ENCODE results near the gene ELOVL7.
"Not testable (repeated sequence)": the region's sequence is repeated elsewhere in the genome, so short reads cannot be mapped to it uniquely, and the experiment has no call there.

Gene ELOVL7

DNA sequence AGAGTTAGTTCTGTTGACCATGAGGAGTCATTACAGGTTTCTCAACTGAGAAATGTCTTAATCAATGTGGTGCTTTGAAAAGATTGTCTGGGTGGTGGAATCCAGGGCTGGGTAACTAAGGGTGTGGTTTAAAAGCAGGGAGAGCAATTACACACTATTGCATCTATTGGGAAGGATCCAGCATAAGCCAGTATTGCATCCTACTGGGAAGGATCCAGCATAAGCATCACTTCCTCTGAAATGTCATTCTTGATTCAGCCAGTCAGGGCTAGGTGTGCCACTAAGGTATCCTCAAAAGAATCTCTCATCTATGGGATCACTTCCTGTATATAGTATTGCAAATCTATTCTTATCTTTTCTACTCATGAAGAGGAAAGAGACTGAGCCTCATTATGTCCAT lies 38.6 kb downstream of the ELOVL7 start:
- no peak overlapping the region for H3K27ac ChIP-seq
- no peaks in the 10 kb centered on the region for H3K4me1 ChIP-seq (ENCODE audit: control insufficient read depth in 1 of 2, insufficient read depth in 1 of 2, low read depth in 1 of 2, low read length in 1 of 2)
- TF ChIP-seq, protein P1, sequence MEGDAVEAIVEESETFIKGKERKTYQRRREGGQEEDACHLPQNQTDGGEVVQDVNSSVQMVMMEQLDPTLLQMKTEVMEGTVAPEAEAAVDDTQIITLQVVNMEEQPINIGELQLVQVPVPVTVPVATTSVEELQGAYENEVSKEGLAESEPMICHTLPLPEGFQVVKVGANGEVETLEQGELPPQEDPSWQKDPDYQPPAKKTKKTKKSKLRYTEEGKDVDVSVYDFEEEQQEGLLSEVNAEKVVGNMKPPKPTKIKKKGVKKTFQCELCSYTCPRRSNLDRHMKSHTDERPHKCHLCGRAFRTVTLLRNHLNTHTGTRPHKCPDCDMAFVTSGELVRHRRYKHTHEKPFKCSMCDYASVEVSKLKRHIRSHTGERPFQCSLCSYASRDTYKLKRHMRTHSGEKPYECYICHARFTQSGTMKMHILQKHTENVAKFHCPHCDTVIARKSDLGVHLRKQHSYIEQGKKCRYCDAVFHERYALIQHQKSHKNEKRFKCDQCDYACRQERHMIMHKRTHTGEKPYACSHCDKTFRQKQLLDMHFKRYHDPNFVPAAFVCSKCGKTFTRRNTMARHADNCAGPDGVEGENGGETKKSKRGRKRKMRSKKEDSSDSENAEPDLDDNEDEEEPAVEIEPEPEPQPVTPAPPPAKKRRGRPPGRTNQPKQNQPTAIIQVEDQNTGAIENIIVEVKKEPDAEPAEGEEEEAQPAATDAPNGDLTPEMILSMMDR (IDR thresholded peaks at IDR 0.05) = no peak
- H3K36me3 ChIP-seq = no peaks in the 10 kb centered on the region
- no peaks in the 10 kb centered on the region for H3K27me3 ChIP-seq
- H3K4me3 ChIP-seq (ENCODE audit: low read depth in 1 of 2, low read length in 1 of 2) = no peak overlapping the region
- H3K9me3 ChIP-seq = no peaks in the 10 kb centered on the region

GRCh38 chr5:60803712-60804111 lies 40.4 kb downstream of the ELOVL7 start:
- no peaks in the 10 kb centered on the region for H3K27me3 ChIP-seq
- H3K4me1 ChIP-seq (ENCODE audit: control insufficient read depth in 1 of 2, insufficient read depth in 1 of 2, low read depth in 1 of 2, low read length in 1 of 2) = no peaks in the 10 kb centered on the region
- H3K9me3 ChIP-seq = no peaks in the 10 kb centered on the region
- no peak overlapping the region for H3K27ac ChIP-seq
- H3K4me3 ChIP-seq (ENCODE audit: low read depth in 1 of 2, low read length in 1 of 2) = no peak overlapping the region
- H3K36me3 ChIP-seq = no peaks in the 10 kb centered on the region
- TF ChIP-seq, protein P1 (IDR thresholded peaks at IDR 0.05) = no peak

- no peak overlapping the region for H3K4me3 ChIP-seq (ENCODE audit: low read depth in 1 of 2, low read length in 1 of 2)
- TF ChIP-seq, protein P1 (IDR thresholded peaks at IDR 0.05) = no peak
- no peaks in the 10 kb centered on the region for H3K36me3 ChIP-seq
- H3K9me3 ChIP-seq = no peaks in the 10 kb centered on the region
- no peaks in the 10 kb centered on the region for H3K27me3 ChIP-seq
- no peak overlapping the region for H3K27ac ChIP-seq
- H3K4me1 ChIP-seq (ENCODE audit: control insufficient read depth in 1 of 2, insufficient read depth in 1 of 2, low read depth in 1 of 2, low read length in 1 of 2) = no peaks in the 10 kb centered on the region
These were observed 41.1 kb downstream of the ELOVL7 start for GRCh38 chr5:60802986-60803385.

DNA sequence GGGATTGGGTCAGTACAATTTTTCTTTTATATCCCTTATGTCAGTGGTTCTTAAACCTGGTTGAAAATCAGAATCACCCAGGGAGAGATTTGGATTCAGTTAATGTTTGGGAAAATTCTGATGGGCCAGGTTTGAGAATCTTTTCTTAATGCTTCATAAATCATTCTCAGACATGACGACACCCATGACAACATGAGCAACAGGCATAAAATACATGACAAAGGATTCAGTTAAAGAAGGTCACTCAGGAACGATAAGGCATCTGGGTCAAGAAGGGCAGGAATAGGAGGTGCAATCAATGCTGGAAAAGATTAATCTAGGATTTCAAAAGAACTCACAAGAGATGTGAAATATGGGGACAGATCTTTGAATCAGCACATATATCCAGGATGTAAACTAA lies 41.8 kb downstream of the ELOVL7 start:
- H3K36me3 ChIP-seq = no peaks in the 10 kb centered on the region
- H3K27ac ChIP-seq = no peak overlapping the region
- no peak overlapping the region for H3K4me3 ChIP-seq (ENCODE audit: low read depth in 1 of 2, low read length in 1 of 2)
- no peaks in the 10 kb centered on the region for H3K27me3 ChIP-seq
- TF ChIP-seq, protein P1 (IDR thresholded peaks at IDR 0.05) = no peak
- H3K9me3 ChIP-seq = no peaks in the 10 kb centered on the region
- H3K4me1 ChIP-seq (ENCODE audit: control insufficient read depth in 1 of 2, insufficient read depth in 1 of 2, low read depth in 1 of 2, low read length in 1 of 2) = no peaks in the 10 kb centered on the region

DNA sequence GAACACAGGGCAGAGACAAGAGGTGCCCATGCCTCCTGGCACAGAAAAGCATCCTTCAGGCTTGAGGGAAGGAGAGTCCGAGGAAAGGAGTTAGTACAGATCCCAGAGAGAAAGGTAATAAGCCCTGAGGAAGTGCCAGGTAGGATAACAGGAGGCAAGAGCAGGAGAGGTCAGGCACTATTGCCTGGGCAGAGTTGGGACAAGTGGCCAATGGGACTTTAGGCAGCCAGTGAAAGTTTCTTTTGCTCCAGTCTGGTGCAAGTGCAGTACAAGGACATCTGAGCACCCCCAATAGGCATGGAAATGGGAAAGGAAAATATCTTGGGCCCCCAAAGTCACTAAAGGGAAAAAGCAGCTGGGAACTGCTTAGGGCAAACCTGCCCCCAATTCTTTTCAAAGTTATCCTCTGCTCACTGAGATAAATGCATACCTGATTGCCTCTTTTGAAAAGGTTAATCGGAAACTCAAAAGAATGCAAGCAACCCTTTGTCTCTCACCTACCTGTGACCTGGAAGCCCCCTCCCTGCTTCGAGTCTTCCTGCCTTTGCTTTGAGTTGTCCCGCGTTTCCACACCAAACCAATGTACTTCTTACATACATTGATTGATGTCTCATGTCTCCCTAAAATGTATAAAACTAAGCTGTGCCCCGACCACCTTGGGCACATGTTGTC lies 46.5 kb downstream of the ELOVL7 start:
- TF ChIP-seq, protein P1 (IDR thresholded peaks at IDR 0.05) = no peak
- Histone ChIP-seq H3K27me3 (no peaks in the 10 kb centered on the region), H3K27ac (no peak overlapping the region), H3K36me3 (no peaks in the 10 kb centered on the region), H3K4me3 (ENCODE audit: low read depth in 1 of 2, low read length in 1 of 2) (no peak overlapping the region), H3K4me1 (ENCODE audit: control insufficient read depth in 1 of 2, insufficient read depth in 1 of 2, low read depth in 1 of 2, low read length in 1 of 2) (no peaks in the 10 kb centered on the region), H3K9me3 (no peaks in the 10 kb centered on the region)

DNA sequence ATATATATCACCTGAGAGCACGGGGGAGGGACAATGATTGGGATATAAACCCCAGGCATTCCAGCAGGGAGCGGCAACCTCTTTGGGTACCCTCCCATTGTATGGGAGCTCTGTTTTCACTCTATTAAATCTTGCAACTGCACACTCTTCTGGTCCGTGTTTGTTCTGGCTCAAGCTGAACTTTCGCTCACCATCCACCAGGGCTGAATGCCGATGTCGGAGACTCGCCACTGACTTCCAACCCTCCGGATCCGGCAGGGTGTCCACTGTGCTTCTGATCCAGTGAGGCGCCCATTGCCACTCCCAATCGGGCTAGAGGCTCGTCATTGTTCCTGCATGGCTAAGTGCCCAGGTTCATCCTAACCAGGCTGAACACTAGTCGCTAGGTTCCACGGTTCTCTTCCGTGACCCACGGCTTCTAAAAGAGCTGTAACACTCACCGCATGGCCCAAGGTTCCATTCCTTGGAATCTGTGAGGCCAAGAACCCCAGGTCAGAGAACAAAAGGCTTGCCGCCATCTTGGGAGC lies 48.6 kb downstream of the ELOVL7 start:
- not testable (repeated sequence) for H3K4me3 ChIP-seq (ENCODE audit: low read depth in 1 of 2, low read length in 1 of 2); H3K27me3 ChIP-seq; H3K36me3 ChIP-seq; H3K4me1 ChIP-seq (ENCODE audit: control insufficient read depth in 1 of 2, insufficient read depth in 1 of 2, low read depth in 1 of 2, low read length in 1 of 2); H3K9me3 ChIP-seq; H3K27ac ChIP-seq

Data from neutrophil (primary cell).